A549 (cell line): ENCODE results near the gene LSM4. TPM values are rescaled to one million over a fixed set of nuclear protein-coding genes. Genes with fewer than 3 reads are reported as not detected.

Experiments
- ATAC-seq, 2 experiments: fragments of 200-7000 bp in 1 of 2; fragments of >200 bp in 1 of 2; cut with Nextera tagmentation in 1 of 2; cut with Tn5 transposase in 1 of 2; 3 replicates each; pipeline versions ENCODE4 v1.8.0 to v1.9.1; 2018 to 2020; ENCODE audit warnings: mild to moderate bottlenecking in 1 of 2, moderate library complexity in 1 of 2
- CTCF ChIA-PET: fragments of 300-600 bp; sonication (Branson Sonifier 250); formaldehyde crosslinking; extraction: SDS; loops from one replicate; lab custom pipeline; 2021; ENCODE audit warnings: antibody characterized with exemption, inconsistent platforms; lab: Yijun Ruan, JAX
- POLR2A ChIA-PET: fragments of 350-600 bp; formaldehyde crosslinking; extraction: SDS; loops from one replicate; lab custom pipeline; 2021; ENCODE audit warnings: antibody characterized with exemption, inconsistent platforms; lab: Yijun Ruan, JAX
- DNase-seq, 2 experiments: peaks; one replicate each; pipeline versions ENCODE4 v3.0.0 to v3.0.0-alpha.2; 2011 to 2016; ENCODE audit warnings: low read depth in 1 of 2, low spot score in 1 of 2
- FAIRE-seq: peaks from 2 replicates; lab custom pipeline; 2011; peaks lifted over from hg19 to GRCh38; lab: Jason Lieb, UNC
- H3K27ac ChIP-seq, 2 experiments: fragments of >200 bp; sonication (Bioruptor Twin); formaldehyde crosslinking; 3 replicates each; pipeline ENCODE4 v1.5.1; 2016 to 2017
- H3K4me1 ChIP-seq: fragments of >200 bp; sonication (Bioruptor Twin); formaldehyde crosslinking; 3 replicates; pipeline ENCODE4 v1.6.1; 2016
- H3K4me2 ChIP-seq: fragments of >200 bp; sonication (Bioruptor Twin); formaldehyde crosslinking; 3 replicates; pipeline ENCODE4 v1.6.1; 2016
- H3K4me3 ChIP-seq: fragments of >200 bp; sonication (Bioruptor Twin); formaldehyde crosslinking; 3 replicates; pipeline ENCODE4 v1.5.1; 2016
- H3K9me3 ChIP-seq: fragments of >200 bp; sonication (Bioruptor Twin); formaldehyde crosslinking; 3 replicates; pipeline ENCODE4 v1.6.1; 2016
- ATOH8 ChIP-seq: fragments of 250-450 bp; sonication (Bioruptor Pico); IDR thresholded peaks from 2 replicates; pipeline ENCODE4 v1.5.0; 2020; ENCODE audit warnings: low read depth, mild to moderate bottlenecking, moderate library complexity
- CBX2 ChIP-seq: fragments of 200-600 bp; sonication (generic); IDR thresholded peaks from 2 replicates; pipeline ENCODE4 v1.6.1; 2016; ENCODE audit warnings: low read depth, mild to moderate bottlenecking, borderline replicate concordance
- CHD4 ChIP-seq: fragments of 200-600 bp; sonication (generic); IDR thresholded peaks from 2 replicates; pipeline ENCODE4 v1.6.1; 2016; ENCODE audit warnings: antibody characterized with exemption, mild to moderate bottlenecking, borderline replicate concordance
- EHF ChIP-seq: fragments of 250-450 bp; sonication (Bioruptor Pico); IDR thresholded peaks from 2 replicates; pipeline ENCODE4 v1.5.0; 2020; ENCODE audit warnings: mild to moderate bottlenecking
- ELK1 ChIP-seq: fragments of 150-350 bp; IDR thresholded peaks from 2 replicates; pipeline ENCODE4 v1.6.1; 2014; ENCODE audit warnings: low read depth, mild to moderate bottlenecking, low read length
- FOSB ChIP-seq: fragments of 250-450 bp; sonication (Bioruptor Pico); IDR thresholded peaks from 2 replicates; pipeline ENCODE4 v1.5.0; 2020; ENCODE audit warnings: mild to moderate bottlenecking, moderate library complexity
- FOSL2 ChIP-seq, 2 experiments: fragments of 450-650 bp in 1 of 2; fragments of >200 bp in 1 of 2; sonication (Bioruptor Twin) in 1 of 2; formaldehyde crosslinking; IDR thresholded peaks; 2 replicates each; pipeline versions ENCODE4 v1.5.0 to v1.6.1; 2016 to 2020; ENCODE audit warnings: mild to moderate bottlenecking in 1 of 2, moderate library complexity in 1 of 2
- JUNB ChIP-seq: fragments of >200 bp; sonication (Bioruptor Twin); formaldehyde crosslinking; IDR thresholded peaks from 2 replicates; pipeline ENCODE4 v1.6.1; 2016
- MYC ChIP-seq: IDR thresholded peaks from 2 replicates; pipeline ENCODE4 v1.6.1; 2012; ENCODE audit warnings: mild to moderate bottlenecking, inconsistent platforms, low read length, improper control_type of control experiment, borderline replicate concordance
- NFE2L2 ChIP-seq: fragments of 150-350 bp; conservative IDR thresholded peaks from 2 replicates; pipeline ENCODE4 v1.6.1; 2014; ENCODE audit warnings: low read length
- RCOR1 ChIP-seq: fragments of 150-350 bp; IDR thresholded peaks from 2 replicates; pipeline ENCODE4 v1.6.1; 2014; ENCODE audit warnings: antibody characterized with exemption, low read length, low read depth
- REST ChIP-seq: fragments of 200-600 bp; sonication (generic); IDR thresholded peaks from 2 replicates; pipeline ENCODE4 v1.6.1; 2016; ENCODE audit warnings: antibody characterized with exemption, mild to moderate bottlenecking, moderate library complexity
- SREBF2 ChIP-seq: fragments of 450-650 bp; IDR thresholded peaks from 2 replicates; pipeline ENCODE4 v1.6.1; 2014; ENCODE audit warnings: mild to moderate bottlenecking, moderate library complexity
- USF2 ChIP-seq: fragments of 450-650 bp; IDR thresholded peaks from 2 replicates; pipeline ENCODE4 v1.6.1; 2014; ENCODE audit warnings: antibody characterized with exemption
- ZC3H11A ChIP-seq: fragments of 450-650 bp; IDR thresholded peaks from 2 replicates; pipeline ENCODE4 v1.6.1; 2014; ENCODE audit warnings: antibody characterized with exemption, mild to moderate bottlenecking
- ZFP36 ChIP-seq: fragments of 450-650 bp; IDR thresholded peaks from 2 replicates; pipeline ENCODE4 v1.6.1; 2014; ENCODE audit warnings: borderline replicate concordance; ENCODE audit not compliant: partially characterized antibody
- WGBS: methylation state at CpG from one replicate; pipeline ENCODE4 v1.1.6; 2017; ENCODE audit errors: missing lambda C conversion rate; 5-methylcytosine and 5-hydroxymethylcytosine counted together
- polyA plus RNA-seq, 4 experiments: library from polyadenylated mRNA; depleted of rRNA in 3 of 4; stranded (reverse); fragments of >200 nt; fragmentation: RNase III in 1 of 4; extraction: RNeasy Plus Mini Kit Qiagen cat#74134 plus additional on column Dnase treatment in 1 of 4; gene quantifications; 2 replicates in 3 of 4; 3 replicates in 1 of 4; pipeline ENCODE4 v1.2.3, GENCODE V29; 2011 to 2017

The LSM4 gene
- polyA plus RNA-seq, 2 of the 4 experiments (the other 2 are of a cell fraction): 154 to 169 TPM

- Histone ChIP-seq H3K9me3 (no peaks in the 10 kb centered on the region), H3K4me2 (no peak overlapping the region), H3K4me3 (no peak overlapping the region), H3K4me1 (peaks cover 14% of the 10 kb centered on the region), H3K27ac (peak overlapping the region in 1 of 2 experiments; percentile 49; a peak in 1 of 6 replicates)
- FAIRE-seq: no peak
- ChIA-PET CTCF (interaction anchor here (1.0 to 2.3 kb wide), 4 partner anchors 11 to 78 kb away, joined by 4 to 11 read pairs (median 6); partner anchors contain the start of gene LSM4), POLR2A (no interaction called here)
- ATAC-seq: no peak
- TF ChIP-seq USF2: no peak
- no peak for TF ChIP-seq FOSB (CRISPR knock-in tag)
- no peak for TF ChIP-seq RCOR1
- no peak for TF ChIP-seq NFE2L2
- no peak for TF ChIP-seq MYC
- no peak for TF ChIP-seq ATOH8 (CRISPR knock-in tag)
- no peak for TF ChIP-seq FOSL2 (IDR thresholded peaks at IDR 0.05)
- TF ChIP-seq FOSL2 (CRISPR knock-in tag; IDR thresholded peaks at IDR 0.05): no peak
- TF ChIP-seq JUNB: no peak
- no peak for TF ChIP-seq EHF
- no peak for TF ChIP-seq ZFP36
- TF ChIP-seq CHD4: no peak
- no peak for TF ChIP-seq ELK1
- no peak for DNase-seq
- 85% methylated on average over 11 of the region's 15 CpGs for WGBS
Observed at GRCh38 chr19:18332917-18333530, 10.1 kb upstream of the LSM4 start.

- POLR2A ChIA-PET: interaction anchor here (4.1 kb wide), 1 partner anchor 51 kb away, joined by 95 read pairs; the partner anchor contains the start of gene JUND
- Histone ChIP-seq H3K4me1 (peaks cover 14% of the 10 kb centered on the region), H3K27ac (no peak overlapping the region), H3K4me2 (no peak overlapping the region), H3K4me3 (no peak overlapping the region), H3K9me3 (no peaks in the 10 kb centered on the region)
- DNase-seq: no peak
- ATAC-seq: no peak
- no peak for TF ChIP-seq CBX2
- no peak for TF ChIP-seq ZC3H11A
- TF ChIP-seq REST: no peak
- TF ChIP-seq SREBF2: no peak
- CTCF ChIA-PET: interaction anchor here (0.8 to 7.6 kb wide), 5 partner anchors 8 to 80 kb away, joined by 3 to 158 read pairs (median 17); partner anchors contain the start of genes IQCN and JUND
- WGBS: 96% methylated on average over 9 of the region's 9 CpGs
- no peak for FAIRE-seq
Observed at GRCh38 chr19:18330868-18331267, 8.0 kb upstream of the LSM4 start.
